GM12878 (cell line): ENCODE measurements around the gene SLC23A1. TPM values are rescaled to one million over a fixed set of nuclear protein-coding genes. Genes with fewer than 3 reads are reported as not detected.
A peak's percentile ranks its signal among the peaks of the same experiment; 100 is the strongest.

ENCODE experiments used
- ATAC-seq: fragments of 200-7000 bp; cut with Tn5 transposase; 3 replicates; pipeline ENCODE4 v1.9.1; 2020; ENCODE audit warnings: mild to moderate bottlenecking, moderate library complexity
- BruUV-seq: library from RNA; stranded (reverse); fragments of 400-500 nt; replicated peaks from 2 replicates; lab custom pipeline; 2021; lab: Mats Ljungman, UMichigan
- CTCF ChIA-PET: fragments of 300-600 bp; sonication (Branson Sonifier 250); formaldehyde crosslinking; extraction: SDS; loops from one replicate; lab custom pipeline; 2021; ENCODE audit warnings: inconsistent platforms; lab: Yijun Ruan, JAX
- POLR2A ChIA-PET: fragments of 350-600 bp; formaldehyde crosslinking; extraction: SDS; loops from one replicate; lab custom pipeline; 2021; ENCODE audit warnings: inconsistent platforms; lab: Charles Lee
- RAD21 ChIA-PET: fragments of 300-600 bp; sonication (Branson Sonifier 250); formaldehyde crosslinking; loops from one replicate; lab custom pipeline; 2023; ENCODE audit warnings: antibody characterized with exemption; ENCODE audit not compliant: unreplicated experiment; lab: Charles Lee
- SMC1A ChIA-PET: fragments of 300-600 bp; sonication (Branson Sonifier 250); formaldehyde crosslinking; loops from one replicate; lab custom pipeline; 2023; ENCODE audit not compliant: unreplicated experiment, uncharacterized antibody; lab: Charles Lee
- DNase-seq: peaks from one replicate; pipeline ENCODE4 v3.0.0-alpha.2; 2011; ENCODE audit warnings: low read depth, low spot score
- FAIRE-seq: peaks from 3 replicates; lab custom pipeline; 2011; peaks lifted over from hg19 to GRCh38; lab: Jason Lieb, UNC
- H2AFZ ChIP-seq: 2 replicates; pipeline ENCODE4 v1.6.0; 2011; ENCODE audit warnings: low read depth, low read length, control low read depth; ENCODE audit not compliant: control insufficient read depth
- H3K27ac ChIP-seq: 2 replicates; pipeline ENCODE4 v1.5.1; 2011; ENCODE audit warnings: control low read depth; ENCODE audit not compliant: control insufficient read depth, insufficient read depth
- H3K27me3 ChIP-seq, 2 experiments: replicated peaks in 1 of 2; 2 replicates each; pipeline versions ENCODE4 v1.6.0 to v1.6.1; 2011; ENCODE audit warnings: low read length in 1 of 2; ENCODE audit not compliant: control insufficient read depth in 2 of 2, insufficient read depth in 2 of 2
- H3K36me3 ChIP-seq, 2 experiments: 2 replicates each; pipeline ENCODE4 v1.5.1; 2011; ENCODE audit warnings: low read length in 1 of 2; ENCODE audit not compliant: control insufficient read depth in 2 of 2, insufficient read depth in 2 of 2
- H3K4me1 ChIP-seq: 2 replicates; pipeline ENCODE4 v1.6.1; 2011; ENCODE audit warnings: mild to moderate bottlenecking, low read length, moderate library complexity, mixed read lengths; ENCODE audit not compliant: control insufficient read depth, insufficient read depth
- H3K4me2 ChIP-seq: 2 replicates; pipeline ENCODE4 v1.6.0; 2011; ENCODE audit warnings: control low read depth; ENCODE audit not compliant: control insufficient read depth, insufficient read depth
- H3K4me3 ChIP-seq: fragments of 200-600 bp; sonication (generic); 2 replicates; pipeline ENCODE4 v1.5.1; 2016
- H3K79me2 ChIP-seq: 2 replicates; pipeline ENCODE4 v1.6.0; 2011; ENCODE audit warnings: low read length; ENCODE audit not compliant: control insufficient read depth, insufficient read depth
- H3K9ac ChIP-seq: 2 replicates; pipeline ENCODE4 v1.8.0; 2011; ENCODE audit warnings: low read length, control low read depth, mixed read lengths; ENCODE audit not compliant: control insufficient read depth, insufficient read depth
- H3K9me3 ChIP-seq: replicated peaks from 3 replicates; pipeline ENCODE4 v1.5.1; 2011; ENCODE audit warnings: mild to moderate bottlenecking, low read length; ENCODE audit not compliant: control insufficient read depth, insufficient read depth
- H4K20me1 ChIP-seq: 2 replicates; pipeline ENCODE4 v1.6.0; 2011; ENCODE audit not compliant: control insufficient read depth, insufficient read depth
- RBBP5 ChIP-seq: fragments of 200-600 bp; sonication (generic); conservative IDR thresholded peaks from 2 replicates; pipeline ENCODE4 v1.6.1; 2016
- RUNX3 ChIP-seq: IDR thresholded peaks from 2 replicates; pipeline ENCODE4 v1.6.1; 2012; ENCODE audit warnings: low read length, inconsistent platforms
- SUZ12 ChIP-seq: fragments of 200-600 bp; sonication (generic); IDR thresholded peaks from one replicate; pipeline ENCODE4 v1.6.1; 2018; ENCODE audit warnings: antibody characterized with exemption, mild to moderate bottlenecking; ENCODE audit not compliant: unreplicated experiment
- ZBED1 ChIP-seq: IDR thresholded peaks from 2 replicates; pipeline ENCODE4 v1.6.1; 2016; ENCODE audit warnings: borderline replicate concordance
- ZZZ3 ChIP-seq: IDR thresholded peaks from 2 replicates; pipeline ENCODE4 v1.6.1; 2011; ENCODE audit warnings: low read depth; ENCODE audit not compliant: control insufficient read depth, insufficient read length
- WGBS: methylation state at CpG from one replicate; pipeline ENCODE4 v1.1.6; 2016; ENCODE audit warnings: low lambda C conversion rate; ENCODE audit not compliant: insufficient replicate concordance, insufficient coverage; ENCODE audit errors: missing lambda C conversion rate; 5-methylcytosine and 5-hydroxymethylcytosine counted together
- in situ Hi-C: fragments of 300-500 bp; cut with MboI; formaldehyde crosslinking; loops from 9 replicates; pipeline ENCODE4 v1.14.3; 2018; ENCODE audit warnings: mixed read lengths
- intact Hi-C: fragments of 100-400 bp; cut with micrococcal nuclease; formaldehyde crosslinking; loops from one replicate; pipeline ENCODE4 v1.14.2; 2022; ENCODE audit not compliant: unreplicated experiment
- polyA plus RNA-seq, 11 experiments: library from polyadenylated mRNA; depleted of rRNA in 4 of 11; unstranded in 6 of 11; stranded (reverse) in 5 of 11; fragments of >200 nt; fragmentation: Nextera tagmentation in 4 of 11; fragmentation: Illumina TruSeq in 1 of 11; extraction: Ambion mirVana in 4 of 11; extraction: Trizol in 1 of 11; gene quantifications; 1 replicate in 1 of 11; 2 replicates in 10 of 11; pipeline versions ENCODE4 v1.2.1 to v1.2.3, GENCODE V29; 2011 to 2016; ENCODE audit warnings: inconsistent platforms in 2 of 11, missing spikeins in 2 of 11, low read depth in 1 of 11
- total RNA-seq, 4 experiments: library from RNA; depleted of rRNA in 3 of 4; stranded (reverse); fragments of >200 nt in 3 of 4; fragmentation: Illumina TruSeq in 1 of 4; extraction: Trizol in 1 of 4; gene quantifications; 2 replicates each; pipeline versions ENCODE4 v1.2.1 to v1.2.3, GENCODE V29; 2013 to 2021

SLC23A1 gene
- total and polyA plus RNA-seq, 10 of the 15 experiments (the other 5 are each of a cell fraction or from before 2014, with no cell fraction given) = 0.35 to 4.7 (median 1.6) TPM

DNA sequence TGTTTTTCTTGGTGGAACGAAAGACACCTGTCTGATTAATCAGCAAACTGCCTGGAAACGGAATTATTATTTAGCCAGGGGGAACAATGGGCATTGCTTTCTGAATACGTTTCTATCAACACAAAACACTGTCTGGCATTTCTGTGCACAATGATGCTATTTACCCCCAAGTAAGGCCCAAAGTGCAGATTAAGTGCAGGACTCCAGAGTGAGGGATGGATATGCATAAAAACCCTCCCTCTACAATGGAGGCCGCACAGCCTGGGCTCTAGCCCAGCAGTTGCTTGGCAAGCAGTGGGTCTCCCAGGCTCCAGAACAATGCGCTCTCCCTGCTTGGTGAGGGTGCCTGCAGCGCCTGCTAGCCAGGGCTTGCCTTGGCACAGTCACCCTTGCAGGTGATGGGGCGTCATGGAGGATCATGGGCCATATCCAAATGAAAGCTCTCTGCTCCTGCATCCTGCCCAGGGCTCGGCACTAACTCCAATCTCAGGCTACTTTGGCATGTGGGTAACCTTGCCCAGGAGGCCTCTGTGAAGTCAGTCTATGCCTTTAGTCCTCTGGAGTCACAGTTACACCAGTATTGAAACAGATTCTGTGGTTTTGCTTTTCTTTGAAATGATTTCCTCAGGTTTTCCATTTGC is 32.2 kb upstream of the SLC23A1 start:
- H3K4me3 ChIP-seq = no peak overlapping the region
- no TSS peak for BruUV-seq
- H3K4me1 ChIP-seq = peaks cover 21% of the 10 kb centered on the region
- intact Hi-C loops = no loop called here
- SMC1A ChIA-PET = interaction anchor here (1.1 to 3.2 kb wide), 6 partner anchors 9 to 67 kb away, joined by 3 to 14 read pairs (median 6); partner anchors contain the start of gene SPATA24
- H3K27ac ChIP-seq = no peak overlapping the region
- H3K36me3 ChIP-seq = no peaks in the 10 kb centered on the region; a peak in 1 of 4 replicates
- 79% methylated on average over 8 of the region's 8 CpGs for WGBS
- TF ChIP-seq RUNX3 = peak; percentile 22; the same call in 1 of the 2 replicates
- no peak for TF ChIP-seq ZZZ3
- no peak for TF ChIP-seq RBBP5
- TF ChIP-seq SUZ12 = no peak
- no peak for TF ChIP-seq ZBED1
- no peak overlapping the region for H3K4me2 ChIP-seq
- in situ Hi-C loops = no loop called here
- H3K9me3 ChIP-seq = no peaks in the 10 kb centered on the region
- H2AFZ ChIP-seq = no peak overlapping the region
- RAD21 ChIA-PET = interaction anchor here (0.8 to 3.6 kb wide), 4 partner anchors 8 to 98 kb away, joined by 3 to 19 read pairs (median 6); partner anchors contain the start of gene SPATA24
- no peak overlapping the region for H3K9ac ChIP-seq
- ATAC-seq (peak; percentile 32), FAIRE-seq (no peak), DNase-seq (no peak)
- CTCF ChIA-PET = interaction anchor here (0.6 to 3.8 kb wide), 9 partner anchors 9 to 218 kb away, joined by 3 to 24 read pairs (median 3); partner anchors contain the start of gene DNAJC18
- H3K27me3 ChIP-seq = no peaks in the 10 kb centered on the region
- H3K79me2 ChIP-seq = no peaks in the 10 kb centered on the region
- POLR2A ChIA-PET = interaction anchor here (0.8 to 3.4 kb wide), 4 partner anchors 19 to 109 kb away, joined by 3 to 14 read pairs (median 4); partner anchors contain the start of gene DNAJC18
- no peaks in the 10 kb centered on the region for H4K20me1 ChIP-seq
